NT2/D1 (cell line): ENCODE results near the gene COMMD9.

Source experiments
- DNase-seq: peaks from one replicate; pipeline ENCODE4 v3.0.0-alpha.2; 2011; ENCODE audit warnings: low read depth, low spot score
- H3K27me3 ChIP-seq: 2 replicates; pipeline ENCODE4 v1.6.0; 2011; ENCODE audit warnings: mild to moderate bottlenecking; ENCODE audit not compliant: insufficient read length, insufficient read depth
- H3K36me3 ChIP-seq: 2 replicates; pipeline ENCODE4 v1.6.1; 2011; ENCODE audit warnings: mild to moderate bottlenecking, low read length, mixed read lengths; ENCODE audit not compliant: insufficient read depth, insufficient read length
- H3K4me1 ChIP-seq: 2 replicates; pipeline ENCODE4 v1.5.1; 2011; ENCODE audit not compliant: insufficient read depth, insufficient read length
- H3K4me3 ChIP-seq: 2 replicates; pipeline ENCODE4 v1.5.1; 2011; ENCODE audit warnings: low read depth; ENCODE audit not compliant: insufficient read length
- H3K9ac ChIP-seq: 2 replicates; pipeline ENCODE4 v1.6.0; 2011; ENCODE audit warnings: low read depth; ENCODE audit not compliant: insufficient read length
- H3K9me3 ChIP-seq: 2 replicates; pipeline ENCODE4 v1.5.1; 2011; ENCODE audit warnings: mild to moderate bottlenecking, low read length; ENCODE audit not compliant: insufficient read depth
- SUZ12 ChIP-seq: IDR thresholded peaks from 2 replicates; pipeline ENCODE4 v1.6.1; 2011; ENCODE audit not compliant: insufficient read length, insufficient read depth; ENCODE audit errors: extremely low read depth
- YY1 ChIP-seq: IDR thresholded peaks from 2 replicates; pipeline ENCODE4 v1.6.1; 2011; ENCODE audit not compliant: insufficient read length, insufficient read depth
- ZNF274 ChIP-seq: IDR thresholded peaks from 2 replicates; pipeline ENCODE4 v1.6.1; 2011; ENCODE audit warnings: mild to moderate bottlenecking, low read depth, low read length

COMMD9 gene

DNA sequence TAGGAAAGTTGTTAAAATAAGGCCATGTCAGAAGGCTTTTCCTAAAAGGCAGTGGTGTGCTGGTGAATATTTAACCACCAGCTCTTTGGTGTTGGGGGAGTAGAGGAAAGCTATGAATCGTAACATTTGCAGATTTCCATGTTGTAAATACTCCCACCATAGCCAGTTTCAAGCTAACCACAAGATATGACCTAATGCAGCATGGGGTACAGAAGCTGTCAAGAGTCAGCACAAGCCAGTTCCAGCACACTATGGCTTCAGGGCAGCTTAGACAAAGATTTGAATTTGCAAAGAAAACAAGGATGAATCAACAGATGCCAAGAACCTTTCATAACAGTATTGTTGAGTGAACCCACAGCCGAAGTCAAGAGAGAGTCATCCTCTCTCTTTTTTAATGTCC lies 40.0 kb downstream of the COMMD9 start:
- no peak for DNase-seq
- peaks cover 4% of the 10 kb centered on the region for H3K4me1 ChIP-seq
- peaks cover 25% of the 10 kb centered on the region for H3K9me3 ChIP-seq
- H3K9ac ChIP-seq, result no peak overlapping the region
- H3K27me3 ChIP-seq, result no peaks in the 10 kb centered on the region
- no peak overlapping the region for H3K4me3 ChIP-seq
- TF ChIP-seq YY1, result no peak
- no peak for TF ChIP-seq ZNF274
- TF ChIP-seq SUZ12, result no peak
- no peaks in the 10 kb centered on the region for H3K36me3 ChIP-seq

DNA sequence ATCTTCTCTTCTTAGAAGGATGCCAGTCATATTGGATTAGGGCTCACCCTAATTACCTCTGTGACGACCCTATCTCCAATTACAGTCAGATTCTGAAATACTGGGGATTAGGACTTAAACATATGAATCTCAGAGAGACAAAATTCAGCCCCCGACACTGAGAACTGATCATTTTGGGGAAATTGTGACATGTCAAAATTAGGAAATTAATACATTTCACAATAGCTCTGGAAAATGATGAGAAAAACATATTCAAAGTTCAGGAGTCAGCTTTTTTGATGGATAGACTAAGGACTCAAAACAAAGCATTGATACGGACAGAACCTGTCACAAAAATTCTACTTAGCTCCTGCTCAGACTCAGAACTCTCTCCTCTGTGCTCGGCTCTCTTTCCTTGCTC lies 40.8 kb downstream of the COMMD9 start:
- peaks cover 4% of the 10 kb centered on the region for H3K4me1 ChIP-seq
- no peak for TF ChIP-seq YY1
- no peak for TF ChIP-seq ZNF274
- no peak for TF ChIP-seq SUZ12
- no peaks in the 10 kb centered on the region for H3K27me3 ChIP-seq
- no peak overlapping the region for H3K4me3 ChIP-seq
- H3K36me3 ChIP-seq, result no peaks in the 10 kb centered on the region
- peaks cover 25% of the 10 kb centered on the region for H3K9me3 ChIP-seq
- H3K9ac ChIP-seq, result no peak overlapping the region
- no peak for DNase-seq

DNA sequence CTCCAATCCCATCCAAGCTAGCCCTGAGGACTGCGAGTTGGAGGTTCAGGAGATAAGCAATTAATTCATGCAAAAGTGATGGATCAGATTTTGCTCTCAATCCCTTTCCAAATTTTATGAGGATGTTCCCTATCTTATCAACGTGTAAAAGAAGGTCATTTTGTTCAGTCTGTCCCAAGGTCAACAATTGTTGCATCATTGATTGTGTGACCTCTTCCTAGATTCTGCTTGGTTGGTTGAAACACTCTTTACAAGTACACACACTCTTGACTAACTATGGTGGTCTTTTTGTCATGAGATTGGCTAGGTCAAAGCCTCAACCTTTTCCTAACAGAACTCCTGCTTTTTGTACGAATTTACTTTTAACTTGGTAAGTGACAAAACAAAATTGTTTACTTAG lies 41.7 kb downstream of the COMMD9 start:
- Histone ChIP-seq H3K4me1 (peaks cover 4% of the 10 kb centered on the region), H3K9me3 (peaks cover 25% of the 10 kb centered on the region), H3K9ac (no peak overlapping the region), H3K36me3 (no peaks in the 10 kb centered on the region), H3K4me3 (no peak overlapping the region), H3K27me3 (no peaks in the 10 kb centered on the region)
- no peak for DNase-seq
- no peak for TF ChIP-seq SUZ12
- TF ChIP-seq YY1, result no peak
- no peak for TF ChIP-seq ZNF274

DNA sequence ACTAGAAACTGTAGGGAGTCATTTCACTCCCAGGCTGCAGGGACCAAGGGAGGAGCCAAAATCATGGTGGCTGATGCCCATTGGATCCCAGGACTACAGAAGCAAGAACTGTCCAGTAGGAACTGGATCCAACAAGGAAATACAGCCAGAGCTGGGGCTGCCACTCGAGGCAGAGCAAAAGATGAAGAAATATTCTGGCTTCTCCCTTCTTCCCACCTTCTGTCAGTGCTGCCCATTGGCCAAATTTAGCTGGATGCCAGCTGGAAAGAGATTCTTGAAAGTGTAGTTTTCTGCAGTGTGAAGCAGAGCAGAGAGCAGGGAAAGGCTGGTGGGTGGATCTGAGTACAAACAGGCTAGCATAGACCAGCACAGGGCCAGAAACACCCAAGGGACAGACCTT lies 45.6 kb downstream of the COMMD9 start:
- no peak for TF ChIP-seq SUZ12
- no peak for TF ChIP-seq YY1
- TF ChIP-seq ZNF274, result no peak
- no peak overlapping the region for H3K9ac ChIP-seq
- H3K36me3 ChIP-seq, result no peaks in the 10 kb centered on the region
- H3K4me3 ChIP-seq, result no peak overlapping the region
- H3K27me3 ChIP-seq, result no peaks in the 10 kb centered on the region
- H3K9me3 ChIP-seq, result peaks cover 7% of the 10 kb centered on the region; the same call in 1 of the 2 replicates
- no peak for DNase-seq
- no peaks in the 10 kb centered on the region for H3K4me1 ChIP-seq

DNA sequence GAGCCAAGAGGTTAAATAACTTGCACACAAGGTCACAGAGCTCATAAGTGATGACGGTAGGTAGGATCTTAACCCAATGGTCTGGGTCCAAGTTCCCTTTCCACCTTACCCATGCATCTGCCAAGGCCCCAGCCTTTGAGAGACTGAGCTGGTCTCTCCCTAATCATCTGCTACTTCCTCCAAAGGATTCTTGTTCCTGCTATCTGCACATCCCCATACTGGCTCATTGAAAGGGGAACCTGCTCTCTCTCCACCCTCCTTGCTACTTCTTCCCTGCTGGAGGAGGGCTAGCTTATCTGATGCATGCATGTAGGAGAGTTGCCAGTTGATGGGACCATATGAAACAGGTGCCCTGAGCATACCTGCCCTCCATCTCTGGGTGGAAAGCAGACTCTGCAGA lies 47.7 kb downstream of the COMMD9 start:
- no peak for DNase-seq
- H3K9ac ChIP-seq, result no peak overlapping the region
- H3K4me3 ChIP-seq, result no peak overlapping the region
- no peaks in the 10 kb centered on the region for H3K27me3 ChIP-seq
- TF ChIP-seq SUZ12 (no peak), YY1 (no peak), ZNF274 (no peak)
- no peaks in the 10 kb centered on the region for H3K4me1 ChIP-seq
- H3K9me3 ChIP-seq, result peaks cover 7% of the 10 kb centered on the region; the same call in 1 of the 2 replicates
- no peaks in the 10 kb centered on the region for H3K36me3 ChIP-seq

DNA sequence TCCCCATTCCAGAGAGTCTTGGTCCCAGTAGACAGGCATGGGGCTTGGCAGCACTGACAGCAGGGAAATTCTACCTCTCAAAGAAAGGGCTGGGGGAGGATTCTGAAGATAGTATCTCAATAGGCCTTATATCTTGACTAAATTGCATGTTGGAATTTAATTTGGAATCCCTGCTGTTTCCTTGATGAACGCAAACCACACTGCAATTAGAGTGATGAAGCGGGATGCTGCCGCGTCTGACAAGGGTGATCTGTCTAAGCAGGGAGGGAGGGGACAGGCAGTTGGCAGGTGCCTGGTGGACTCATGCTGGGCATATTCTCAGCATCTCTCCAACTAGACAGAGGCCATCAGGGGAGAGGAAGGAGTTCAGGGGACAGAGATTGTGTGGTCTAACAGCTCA lies 48.4 kb downstream of the COMMD9 start:
- Histone ChIP-seq H3K9ac (no peak overlapping the region), H3K9me3 (peaks cover 7% of the 10 kb centered on the region; the same call in 1 of the 2 replicates), H3K27me3 (no peaks in the 10 kb centered on the region), H3K4me3 (no peak overlapping the region), H3K4me1 (no peaks in the 10 kb centered on the region), H3K36me3 (no peaks in the 10 kb centered on the region)
- TF ChIP-seq ZNF274, result no peak
- TF ChIP-seq YY1, result no peak
- TF ChIP-seq SUZ12, result no peak
- no peak for DNase-seq

DNA sequence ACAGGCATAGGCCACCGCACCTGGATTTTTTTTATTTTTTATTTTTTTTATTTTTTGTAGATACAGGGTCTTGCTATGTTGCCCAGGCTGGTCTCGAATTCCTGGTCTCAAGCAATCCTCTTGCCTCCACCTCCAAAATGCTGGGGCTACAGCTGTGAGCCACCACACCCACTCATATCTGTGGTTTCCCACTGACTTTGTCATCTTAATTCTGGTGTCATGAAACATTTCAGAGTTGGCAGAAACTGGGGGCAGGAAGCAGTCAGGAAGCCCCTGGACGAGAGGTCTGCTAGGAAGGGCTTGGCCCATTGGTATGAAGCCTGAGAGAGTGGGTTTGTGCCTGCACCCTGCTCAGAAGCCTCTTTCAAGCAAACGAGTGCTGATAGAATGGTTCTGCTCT lies 49.1 kb downstream of the COMMD9 start:
- Histone ChIP-seq H3K4me3 (no peak overlapping the region), H3K4me1 (no peaks in the 10 kb centered on the region), H3K27me3 (no peaks in the 10 kb centered on the region), H3K36me3 (no peaks in the 10 kb centered on the region), H3K9ac (no peak overlapping the region), H3K9me3 (peaks cover 6% of the 10 kb centered on the region; the same call in 1 of the 2 replicates)
- TF ChIP-seq SUZ12 (no peak), YY1 (no peak), ZNF274 (no peak)
- DNase-seq, result no peak
